Stimulated activated CD8-positive, alpha-beta memory T cell treated with anti-CD3 and anti-CD28 coated beads, Interleukin-4, amount 100 ng/mL, for 4 hours (primary cell): Measurements from ENCODE around the gene WFS1.
A peak's percentile ranks its signal among the peaks of the same experiment; 100 is the strongest.

Experiments
- DNase-seq, 2 donors: peaks; one replicate each; pipeline ENCODE4 v3.0.0-alpha.2; 2020; ENCODE audit warnings: low read depth in 2 of 2, low spot score in 1 of 2

Gene WFS1

DNA sequence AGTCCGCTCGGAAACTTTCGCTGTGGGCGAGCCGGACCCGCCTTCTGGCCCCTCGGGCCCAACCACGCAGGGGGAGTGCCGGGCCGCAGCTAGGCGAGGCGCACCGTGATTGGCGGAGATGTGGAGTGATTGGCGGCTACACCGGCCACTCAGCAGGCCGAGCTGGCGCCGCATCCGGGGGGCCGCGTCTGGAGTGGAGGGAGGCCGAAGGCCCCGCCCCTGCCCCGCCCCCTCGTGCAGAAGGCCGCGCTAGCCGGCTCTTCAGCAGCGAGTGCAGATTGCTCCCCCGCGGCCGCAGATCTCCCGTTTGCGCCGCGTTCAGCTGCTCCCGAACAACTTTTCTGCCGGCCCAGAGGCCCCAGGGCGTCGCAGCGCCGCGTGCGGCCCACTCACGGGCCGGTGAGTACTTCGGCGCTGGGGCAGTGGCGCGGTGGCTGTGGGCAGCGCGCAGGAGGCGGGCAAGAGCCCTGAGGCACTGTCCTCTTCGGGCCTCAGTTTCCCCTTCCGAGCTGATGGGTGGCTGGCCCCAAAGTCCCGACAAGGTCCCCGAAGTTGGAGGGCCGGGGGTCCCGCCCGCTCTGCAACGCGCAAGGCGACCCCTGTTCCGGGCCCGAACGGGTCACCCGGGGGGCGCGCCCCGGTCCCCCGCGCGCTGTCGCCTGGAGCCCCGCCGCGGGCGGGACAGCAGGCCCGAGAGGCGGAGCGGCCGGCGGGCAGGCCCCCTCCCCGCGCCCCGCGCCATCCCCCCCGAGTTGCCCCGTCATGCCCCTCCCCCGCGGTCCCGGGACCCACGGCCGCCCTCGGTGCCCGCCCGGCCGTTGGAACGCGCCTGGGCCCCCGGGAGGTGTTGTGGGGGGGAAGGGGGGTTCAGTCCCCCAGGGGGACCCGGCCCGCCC is at the start of gene WFS1:
Gene WFS1, plus strand, starts transcription at position 235 of the 896 bp plus-strand sequence. CDS start 7,606 bp downstream, outside the sequence.
- DNase-seq: peak; percentile 87 to 95

- DNase-seq: no peak
Measured at GRCh38 chr4:6221301-6221850, 48.3 kb upstream of the WFS1 start.

DNA sequence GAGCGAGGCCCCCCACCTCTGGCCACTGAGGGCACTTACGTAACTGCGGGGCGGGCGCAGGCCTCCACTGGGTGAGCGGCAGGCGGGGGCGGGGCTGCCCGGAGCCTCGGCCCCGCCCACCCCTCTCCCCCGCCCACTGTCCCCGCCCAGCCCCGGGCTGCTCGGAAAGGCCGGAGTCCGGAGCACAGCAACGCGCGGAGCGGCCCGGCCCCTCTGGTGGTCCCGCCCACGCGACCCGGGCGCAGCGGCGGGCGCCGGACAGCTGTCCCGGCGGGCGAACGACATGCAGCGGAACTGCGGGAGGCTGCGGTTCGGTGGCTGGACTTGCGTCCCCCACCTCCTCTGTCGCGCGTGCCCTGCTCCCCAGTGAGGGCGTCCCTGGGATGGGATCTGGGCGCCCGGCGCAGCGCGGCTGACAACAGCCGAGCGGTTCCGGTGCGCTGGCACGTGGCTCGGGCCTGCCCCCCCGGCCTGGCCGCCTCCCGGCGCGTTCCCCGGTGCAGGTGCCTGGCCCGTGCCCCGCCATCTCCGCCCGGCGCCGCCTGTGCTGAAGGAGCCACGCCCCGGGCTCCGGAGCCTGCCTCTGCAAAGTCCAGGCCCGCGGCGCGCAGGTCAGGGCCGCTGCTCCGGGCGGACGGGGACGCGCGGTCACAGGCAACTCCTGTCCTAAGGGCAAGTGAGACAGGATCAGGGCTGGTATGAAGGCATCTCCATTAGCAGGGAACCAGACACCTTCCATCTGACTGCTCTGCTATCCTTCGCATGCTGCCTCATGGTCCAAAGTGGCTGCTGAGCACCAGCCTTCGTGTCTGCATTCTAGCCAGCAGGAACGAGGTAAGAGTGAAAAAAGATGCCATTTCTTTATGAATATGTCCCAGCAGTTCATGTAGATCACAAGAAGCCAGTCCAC is 47.5 kb upstream of the WFS1 start:
- DNase-seq: no peak

- no peak for DNase-seq
Measured at GRCh38 chr4:6222761-6223292, 46.8 kb upstream of the WFS1 start.

GRCh38 chr4:6224735-6225134 is 44.9 kb upstream of the WFS1 start:
- no peak for DNase-seq

DNA sequence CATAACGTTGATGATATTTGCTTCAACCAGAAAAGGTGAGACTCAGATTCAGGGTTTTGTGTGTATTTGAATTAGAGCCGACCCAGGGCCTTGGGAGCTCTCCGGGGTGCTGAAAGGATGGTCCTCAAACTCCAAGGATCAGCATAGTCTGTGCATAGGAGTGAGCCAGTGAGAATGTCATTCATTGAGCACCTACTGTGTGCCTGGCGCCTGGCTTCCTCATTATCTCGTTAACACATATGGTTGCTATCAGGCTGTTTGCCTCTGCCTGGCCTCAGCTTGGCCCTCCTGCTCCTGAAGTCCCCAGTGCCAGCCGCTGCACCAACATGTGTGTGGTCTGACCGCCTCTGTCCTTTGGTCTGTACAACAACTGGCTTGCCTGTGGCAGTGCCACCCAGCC is 44.2 kb upstream of the WFS1 start:
- DNase-seq: no peak

- DNase-seq: no peak
Measured at GRCh38 chr4:6226506-6226905, 43.1 kb upstream of the WFS1 start.

DNA sequence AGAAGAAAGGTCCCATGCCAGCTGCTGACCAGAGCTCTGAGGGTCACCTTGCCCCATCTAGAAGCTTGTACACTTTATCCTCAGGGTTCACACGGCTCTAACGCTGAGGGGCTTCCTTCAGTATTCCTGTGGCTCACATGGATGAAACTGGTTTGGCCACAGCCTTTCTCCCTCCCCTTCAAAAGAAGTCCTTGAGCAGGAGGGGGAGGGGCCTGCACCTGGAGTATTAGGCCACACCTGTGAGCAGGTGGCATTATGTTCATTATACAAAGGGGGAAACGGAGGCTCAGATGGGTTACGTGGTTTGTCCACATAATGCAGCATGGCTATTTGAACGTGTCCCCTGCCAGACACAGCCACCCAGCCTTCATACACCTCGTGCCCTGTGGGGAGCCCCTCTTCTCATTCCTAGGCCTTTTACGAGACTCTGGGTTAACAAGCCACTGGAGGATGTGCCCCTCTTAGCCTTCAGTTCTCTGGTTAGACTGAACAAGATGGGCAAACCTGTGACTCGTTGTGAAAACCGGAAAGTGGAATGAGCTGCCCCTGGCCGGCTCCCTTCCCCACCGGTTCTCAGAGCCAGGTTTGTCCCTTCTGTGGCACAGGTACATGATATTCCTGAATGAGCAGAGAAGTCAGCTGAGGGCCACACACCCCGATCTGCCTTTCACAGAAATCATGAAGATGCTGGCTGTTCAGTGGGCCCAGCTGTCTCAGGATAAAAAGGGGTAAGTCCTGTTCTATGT is 42.1 kb upstream of the WFS1 start:
- no peak for DNase-seq

GRCh38 chr4:6228158-6229067 is 41.2 kb upstream of the WFS1 start:
- no peak for DNase-seq

GRCh38 chr4:6229095-6229494 is 40.6 kb upstream of the WFS1 start:
- DNase-seq: no peak

- no peak for DNase-seq
Measured at GRCh38 chr4:6229671-6230501, 39.8 kb upstream of the WFS1 start.

GRCh38 chr4:6230502-6230785 is 39.2 kb upstream of the WFS1 start:
- DNase-seq: no peak

- DNase-seq: no peak
Measured at GRCh38 chr4:6230827-6231662, 38.6 kb upstream of the WFS1 start.

- DNase-seq: no peak
Measured at GRCh38 chr4:6231663-6232165, 37.9 kb upstream of the WFS1 start.

DNA sequence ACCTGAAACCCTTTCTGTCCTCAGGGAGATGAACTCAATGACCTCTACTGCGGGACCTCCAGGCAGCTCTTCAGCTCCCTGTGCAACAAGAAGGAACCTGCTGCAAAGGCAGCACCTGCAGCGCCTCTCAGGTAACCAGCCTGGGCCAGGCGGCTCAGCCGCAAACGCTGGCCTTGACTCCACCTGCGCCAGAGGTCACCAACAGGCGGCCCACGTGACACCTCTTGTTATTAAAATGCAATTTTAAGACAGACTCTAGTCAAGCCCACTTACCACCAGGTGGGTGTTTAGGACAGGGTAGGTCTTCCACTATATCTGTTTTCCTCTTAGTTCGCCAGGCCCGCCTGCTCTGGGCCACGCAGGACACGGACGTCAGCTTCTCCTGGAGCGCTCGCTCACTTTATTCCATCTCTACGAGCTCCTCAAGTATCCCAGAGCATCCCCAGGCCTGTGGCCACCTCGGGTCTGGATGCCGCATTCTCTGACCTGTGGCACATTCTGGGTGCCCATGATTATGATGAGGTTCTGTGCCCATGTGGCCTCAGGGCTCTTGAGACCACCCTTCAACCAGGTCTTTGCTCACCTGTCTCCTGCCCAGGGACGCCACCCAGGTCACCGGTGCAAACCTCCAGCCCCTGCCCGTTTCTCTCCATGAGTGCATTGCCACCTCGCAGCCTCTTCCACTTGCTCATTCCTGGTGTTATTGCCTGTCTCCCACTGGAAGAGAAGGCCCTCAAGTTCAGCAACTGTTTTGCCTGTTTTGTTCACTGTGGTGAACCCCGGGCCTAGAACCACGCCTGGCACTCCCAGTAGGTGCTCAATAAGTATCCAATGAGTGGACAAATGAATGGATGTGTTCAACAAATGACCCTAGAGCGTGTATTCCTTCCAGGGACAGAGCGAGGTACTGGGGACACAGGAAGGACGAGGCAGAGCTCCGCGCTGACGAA is 36.5 kb upstream of the WFS1 start:
- no peak for DNase-seq

GRCh38 chr4:6233929-6234328 is 35.7 kb upstream of the WFS1 start:
- no peak for DNase-seq

DNA sequence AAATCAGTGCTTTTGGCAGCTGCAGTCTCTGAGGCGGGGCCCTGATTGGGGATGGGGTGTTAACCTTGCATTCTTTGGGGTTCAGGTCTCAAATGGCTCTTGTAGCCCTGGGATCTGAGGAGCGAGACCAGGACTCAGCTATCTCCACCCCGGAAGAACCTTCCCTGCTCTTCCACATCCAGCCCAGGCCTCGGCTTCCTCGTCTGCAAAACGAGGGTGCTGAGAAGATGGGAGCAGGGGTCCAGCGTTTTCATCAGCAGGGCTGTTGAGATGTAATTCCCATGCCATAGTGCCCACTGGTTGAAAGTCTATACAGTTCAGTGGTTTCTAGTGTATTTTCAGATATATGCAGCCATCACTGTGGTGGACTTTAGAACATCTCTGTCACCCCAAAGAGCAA is 34.6 kb upstream of the WFS1 start:
- DNase-seq: no peak
